ENCODE measurements around the gene NME3.

The NME3 gene

GRCh38 chr16:1770328-1771187, 785 bp downstream of the NME3 start:
- in situ Hi-C loops (cut with HindIII; ENCODE audit: low sequenced_read_pairs): no loop called here

GRCh38 chr16:1769402-1770300, 1.7 kb downstream of the NME3 start:
- in situ Hi-C loops (cut with HindIII; ENCODE audit: low sequenced_read_pairs): no loop called here

GRCh38 chr16:1768767-1769401, 2.5 kb downstream of the NME3 start:
- in situ Hi-C loops (cut with HindIII; ENCODE audit: low sequenced_read_pairs): no loop called here

DNA sequence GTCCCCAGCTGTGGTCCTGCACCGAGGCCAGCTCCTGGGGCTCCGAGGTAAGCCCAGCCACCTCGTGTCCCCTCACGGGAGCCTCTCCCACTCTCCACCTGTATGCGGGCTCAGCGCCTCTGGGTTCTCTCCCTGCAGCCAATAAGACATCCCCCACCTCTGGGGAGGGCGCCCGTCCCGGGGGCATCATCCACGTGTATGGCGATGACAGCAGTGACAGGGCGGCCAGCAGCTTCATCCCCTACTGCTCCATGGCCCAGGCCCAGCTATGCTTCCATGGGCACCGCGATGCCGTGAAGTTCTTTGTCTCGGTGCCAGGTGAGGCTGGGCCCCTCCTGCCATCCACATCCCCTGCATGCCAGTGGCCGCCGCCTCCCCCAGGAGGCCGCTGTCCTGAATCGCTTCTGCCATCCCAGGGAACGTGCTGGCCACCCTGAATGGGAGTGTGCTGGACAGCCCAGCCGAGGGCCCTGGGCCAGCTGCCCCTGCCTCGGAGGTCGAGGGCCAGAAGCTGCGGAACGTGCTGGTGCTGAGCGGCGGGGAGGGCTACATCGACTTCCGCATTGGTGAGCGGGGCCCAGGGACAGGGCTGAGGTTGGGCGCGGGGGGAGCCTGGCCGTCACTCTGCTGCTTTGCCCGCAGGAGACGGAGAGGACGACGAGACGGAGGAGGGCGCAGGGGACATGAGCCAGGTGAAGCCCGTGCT, 3.1 kb downstream of the NME3 start:
- in situ Hi-C loops (cut with HindIII; ENCODE audit: low sequenced_read_pairs): no loop called here

GRCh38 chr16:1767116-1767994, 4.0 kb downstream of the NME3 start:
- in situ Hi-C loops (cut with HindIII; ENCODE audit: low sequenced_read_pairs): no loop called here

DNA sequence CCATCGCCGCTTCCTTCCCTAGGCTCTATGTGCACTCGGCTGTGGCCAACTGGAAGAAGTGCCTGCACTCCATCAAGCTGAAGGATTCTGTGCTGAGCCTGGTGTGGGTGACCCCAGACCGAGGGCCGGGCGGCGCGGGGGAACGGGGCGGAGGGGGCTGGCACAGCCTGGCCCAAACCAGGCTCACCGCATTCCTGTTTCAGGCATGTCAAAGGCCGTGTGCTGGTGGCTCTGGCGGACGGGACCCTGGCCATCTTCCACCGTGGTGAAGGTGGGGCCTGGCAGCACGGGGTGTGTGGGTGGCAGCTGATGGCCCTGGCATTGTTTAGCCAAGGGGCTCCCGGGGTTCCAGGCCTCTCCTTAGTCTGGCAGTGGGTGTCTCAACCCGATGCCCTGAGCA, 4.6 kb downstream of the NME3 start:
- in situ Hi-C loops (cut with HindIII; ENCODE audit: low sequenced_read_pairs): no loop called here

GRCh38 chr16:1766231-1766630, 5.1 kb downstream of the NME3 start:
- in situ Hi-C loops (cut with HindIII; ENCODE audit: low sequenced_read_pairs): no loop called here

DNA sequence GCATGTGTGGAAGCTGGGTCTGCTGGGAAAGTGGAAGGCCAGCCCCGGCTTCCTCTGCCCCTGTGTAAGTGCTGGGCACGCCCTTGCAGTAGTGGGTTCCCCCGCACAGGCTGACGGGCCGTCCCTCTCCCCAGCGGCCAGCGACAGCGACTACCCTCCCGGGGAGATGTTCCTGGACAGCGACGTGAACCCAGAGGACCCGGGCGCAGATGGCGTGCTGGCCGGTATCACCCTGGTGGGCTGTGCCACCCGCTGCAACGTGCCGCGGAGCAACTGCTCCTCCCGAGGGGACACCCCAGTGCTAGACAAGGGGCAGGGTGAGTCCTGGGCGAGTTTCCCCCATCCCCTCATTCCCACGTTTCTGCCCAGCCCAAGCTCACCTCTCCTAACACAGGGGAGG, 5.5 kb downstream of the NME3 start:
- in situ Hi-C loops (cut with HindIII; ENCODE audit: low sequenced_read_pairs): no loop called here

DNA sequence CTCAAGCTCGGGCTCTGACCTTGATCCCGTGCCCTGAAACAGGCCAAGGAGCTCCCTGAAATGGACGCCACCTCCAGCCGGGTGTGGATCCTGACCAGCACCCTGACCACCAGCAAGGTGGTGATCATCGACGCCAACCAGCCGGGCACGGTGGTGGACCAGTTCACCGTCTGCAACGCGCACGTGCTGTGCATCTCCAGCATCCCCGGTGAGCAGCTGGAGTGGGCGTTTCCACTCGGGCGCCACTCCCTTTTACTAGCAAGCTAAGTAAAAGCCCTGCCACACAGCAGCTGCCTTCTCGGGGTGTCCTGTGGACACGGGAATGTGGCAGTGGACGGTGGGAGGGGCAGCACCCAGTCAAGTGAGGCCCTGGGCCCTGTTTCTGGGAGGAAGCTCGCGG, 6.4 kb downstream of the NME3 start:
- in situ Hi-C loops (cut with HindIII; ENCODE audit: low sequenced_read_pairs): no loop called here

DNA sequence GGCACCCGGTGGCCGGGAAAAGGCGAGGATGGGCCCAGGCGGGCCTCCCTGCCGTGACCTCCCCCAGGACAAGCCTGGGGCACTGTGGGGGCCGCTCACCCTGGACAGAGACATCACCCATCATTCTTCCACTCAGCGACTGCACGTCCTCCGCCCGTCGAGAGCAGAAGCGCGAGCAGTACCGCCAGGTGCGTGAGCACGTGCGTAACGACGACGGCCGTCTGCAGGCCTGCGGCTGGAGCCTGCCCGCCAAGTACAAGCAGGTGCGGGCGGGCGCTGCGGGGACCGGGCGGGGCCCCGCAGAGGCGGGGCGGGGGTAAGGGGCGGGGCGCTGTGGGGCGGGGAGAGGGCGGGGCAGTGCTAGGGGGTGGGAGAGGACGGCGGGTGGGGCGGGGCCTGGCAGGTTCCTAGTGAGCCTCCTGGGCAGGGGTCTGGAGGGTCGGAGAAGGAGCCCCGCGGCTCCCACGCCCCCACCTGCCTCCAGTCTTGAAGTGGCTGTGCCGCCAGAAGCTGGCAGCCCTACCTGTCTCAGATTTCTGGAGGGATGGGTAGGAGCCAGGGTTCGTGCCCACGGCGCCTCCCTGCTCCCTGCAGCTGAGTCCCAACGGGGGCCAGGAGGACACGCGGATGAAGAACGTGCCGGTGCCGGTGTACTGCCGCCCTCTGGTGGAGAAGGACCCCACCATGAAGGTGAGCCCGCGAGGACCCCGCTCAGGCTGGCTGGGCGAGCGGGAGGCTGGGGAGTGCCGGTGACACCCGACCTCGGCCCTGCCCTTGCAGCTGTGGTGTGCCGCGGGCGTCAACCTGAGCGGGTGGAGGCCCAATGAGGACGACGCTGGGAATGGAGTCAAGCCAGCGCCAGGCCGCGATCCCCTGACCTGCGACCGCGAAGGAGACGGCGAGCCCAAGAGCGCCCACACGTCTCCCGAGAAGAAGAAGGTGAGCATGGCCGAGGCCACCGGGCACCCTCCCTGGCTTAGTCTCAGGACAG, 7.5 kb downstream of the NME3 start:
- in situ Hi-C loops (cut with HindIII; ENCODE audit: low sequenced_read_pairs): no loop called here

DNA sequence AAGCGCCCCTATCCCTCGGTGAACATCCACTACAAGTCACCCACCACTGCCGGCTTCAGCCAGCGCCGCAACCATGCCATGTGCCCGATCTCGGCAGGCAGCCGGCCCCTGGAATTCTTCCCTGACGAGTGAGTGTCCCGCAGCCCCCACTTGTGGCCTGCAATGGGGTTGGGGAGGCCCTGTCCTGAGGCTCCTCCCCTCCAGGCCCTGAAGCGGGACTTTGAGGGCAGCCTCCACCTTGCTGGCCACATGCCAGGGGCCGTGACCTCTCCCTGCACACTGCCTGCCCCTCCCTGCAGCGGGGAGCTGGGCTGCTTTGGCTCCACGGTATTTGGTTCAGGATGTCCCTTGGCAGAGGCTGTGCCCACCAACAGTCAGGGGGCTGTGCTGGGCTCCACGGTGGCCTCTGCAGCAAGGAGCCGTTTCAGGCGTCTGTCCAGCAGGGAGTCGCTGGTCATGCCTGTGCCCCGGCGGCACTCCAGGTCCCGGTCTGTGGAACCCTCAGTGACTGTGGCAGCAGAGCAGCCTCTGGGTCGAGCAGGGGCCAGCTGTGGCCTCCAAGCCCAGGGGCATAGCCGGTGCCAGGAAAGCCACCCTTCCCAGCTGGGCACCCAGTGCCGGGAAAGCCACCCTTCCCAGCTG, 8.3 kb downstream of the NME3 start:
- in situ Hi-C loops (cut with HindIII; ENCODE audit: low sequenced_read_pairs): no loop called here

- in situ Hi-C loops (cut with HindIII; ENCODE audit: low sequenced_read_pairs): no loop called here
These were observed 9.0 kb downstream of the NME3 start for GRCh38 chr16:1762196-1762878.

- in situ Hi-C loops (cut with HindIII; ENCODE audit: low sequenced_read_pairs): no loop called here
These were observed 9.6 kb downstream of the NME3 start for GRCh38 chr16:1761751-1762150.

- in situ Hi-C loops (cut with HindIII; ENCODE audit: low sequenced_read_pairs): no loop called here
These were observed 10.4 kb downstream of the NME3 start for GRCh38 chr16:1760911-1761310.

GRCh38 chr16:1759511-1759910, 11.8 kb downstream of the NME3 start:
- in situ Hi-C loops (cut with HindIII; ENCODE audit: low sequenced_read_pairs): no loop called here

- in situ Hi-C loops (cut with HindIII; ENCODE audit: low sequenced_read_pairs): no loop called here
These were observed 12.4 kb downstream of the NME3 start for GRCh38 chr16:1758923-1759322.

DNA sequence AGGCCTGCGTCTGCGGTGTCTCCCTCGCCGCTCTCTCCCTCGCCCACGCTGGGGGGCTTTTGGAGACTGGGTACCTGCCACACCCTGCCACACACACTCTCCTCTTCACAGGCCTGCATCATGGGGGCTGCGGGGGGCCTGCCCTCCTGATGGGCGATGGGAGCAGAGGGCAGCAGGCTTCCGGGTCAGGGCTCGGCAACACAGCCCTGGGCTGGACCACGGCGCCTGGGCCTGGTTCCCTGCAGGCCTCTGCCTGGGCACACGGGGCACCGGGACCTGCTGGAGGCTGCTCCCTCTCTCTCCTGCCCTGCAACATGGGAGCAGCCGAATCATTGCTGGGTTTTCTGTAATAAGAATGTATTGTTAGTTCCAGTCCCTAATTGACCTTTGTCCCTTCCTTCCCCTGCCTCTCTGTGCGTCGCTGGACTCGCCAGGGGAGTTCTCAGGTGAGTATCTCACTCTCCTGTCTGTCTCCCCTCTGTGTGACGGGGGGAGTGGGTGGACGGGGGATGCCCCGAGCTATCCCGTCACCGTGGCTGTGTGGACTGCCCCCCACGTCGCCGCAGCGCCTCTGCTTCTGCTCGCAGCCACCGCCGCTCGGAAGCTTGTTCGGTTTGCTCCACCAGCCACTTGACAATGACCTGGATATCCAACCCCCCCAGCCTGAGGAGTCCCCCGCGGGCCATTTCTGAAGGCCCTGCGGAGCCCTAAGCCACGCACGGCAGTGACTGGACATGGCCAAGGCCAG, 13.5 kb downstream of the NME3 start:
- in situ Hi-C loops (cut with HindIII; ENCODE audit: low sequenced_read_pairs): no loop called here

All from DLD1 (cell line).